Measurements from ENCODE around the gene GTF2H4.

Gene GTF2H4

GRCh38 chr6:30882759-30883684 lies 25.0 kb upstream of the GTF2H4 start:
- DNase-seq (ENCODE audit: low spot score), result no peak

DNA sequence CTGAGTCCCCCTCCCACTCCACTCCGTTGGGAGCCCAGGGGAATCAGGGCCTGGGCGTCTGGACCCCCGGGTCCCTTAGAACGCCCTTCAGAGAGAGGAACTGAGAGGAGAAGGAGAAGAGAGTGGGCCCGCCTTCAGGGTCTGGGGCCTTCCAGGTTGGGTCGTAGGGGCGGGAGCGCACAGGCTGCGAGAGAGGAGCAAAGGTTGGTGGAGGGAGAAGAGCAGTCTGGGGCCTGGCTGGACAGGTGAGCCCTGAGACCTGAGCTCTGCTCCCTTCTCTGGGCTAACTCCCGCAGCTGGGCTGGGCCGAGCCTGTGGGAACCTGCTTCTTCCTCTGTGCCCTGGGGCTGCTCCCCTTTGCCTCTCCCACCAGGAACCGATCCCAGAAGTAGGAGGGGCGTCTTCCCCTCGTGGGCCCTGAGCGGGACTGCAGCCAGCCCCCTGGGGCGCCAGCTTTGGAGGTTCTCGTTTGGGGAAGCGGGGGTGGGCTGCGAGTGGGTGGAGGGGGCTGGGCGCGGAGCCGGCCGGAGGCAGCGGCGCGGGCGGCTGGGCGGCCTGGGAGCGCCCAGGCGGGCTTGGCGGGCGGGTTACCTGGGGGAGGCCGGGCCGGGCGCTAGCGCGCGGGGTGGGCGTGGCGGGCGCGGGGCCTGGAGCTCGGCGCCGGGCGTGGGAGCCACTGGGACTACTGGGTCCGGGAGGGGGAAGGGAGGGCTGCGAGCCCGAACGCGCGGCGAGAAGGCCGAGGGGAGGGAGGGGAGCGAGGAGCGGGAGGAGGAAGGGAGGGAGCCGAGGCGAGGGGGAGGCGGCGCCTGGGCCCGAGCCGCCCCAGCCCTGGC lies 24.1 kb upstream of the GTF2H4 start, which contains the start of gene DDR1:
Gene DDR1, plus strand, starts transcription at position 835 of the 836 bp plus-strand sequence. CDS start 4,211 bp downstream, outside the sequence.
- DNase-seq (ENCODE audit: low spot score), result no peak

DNA sequence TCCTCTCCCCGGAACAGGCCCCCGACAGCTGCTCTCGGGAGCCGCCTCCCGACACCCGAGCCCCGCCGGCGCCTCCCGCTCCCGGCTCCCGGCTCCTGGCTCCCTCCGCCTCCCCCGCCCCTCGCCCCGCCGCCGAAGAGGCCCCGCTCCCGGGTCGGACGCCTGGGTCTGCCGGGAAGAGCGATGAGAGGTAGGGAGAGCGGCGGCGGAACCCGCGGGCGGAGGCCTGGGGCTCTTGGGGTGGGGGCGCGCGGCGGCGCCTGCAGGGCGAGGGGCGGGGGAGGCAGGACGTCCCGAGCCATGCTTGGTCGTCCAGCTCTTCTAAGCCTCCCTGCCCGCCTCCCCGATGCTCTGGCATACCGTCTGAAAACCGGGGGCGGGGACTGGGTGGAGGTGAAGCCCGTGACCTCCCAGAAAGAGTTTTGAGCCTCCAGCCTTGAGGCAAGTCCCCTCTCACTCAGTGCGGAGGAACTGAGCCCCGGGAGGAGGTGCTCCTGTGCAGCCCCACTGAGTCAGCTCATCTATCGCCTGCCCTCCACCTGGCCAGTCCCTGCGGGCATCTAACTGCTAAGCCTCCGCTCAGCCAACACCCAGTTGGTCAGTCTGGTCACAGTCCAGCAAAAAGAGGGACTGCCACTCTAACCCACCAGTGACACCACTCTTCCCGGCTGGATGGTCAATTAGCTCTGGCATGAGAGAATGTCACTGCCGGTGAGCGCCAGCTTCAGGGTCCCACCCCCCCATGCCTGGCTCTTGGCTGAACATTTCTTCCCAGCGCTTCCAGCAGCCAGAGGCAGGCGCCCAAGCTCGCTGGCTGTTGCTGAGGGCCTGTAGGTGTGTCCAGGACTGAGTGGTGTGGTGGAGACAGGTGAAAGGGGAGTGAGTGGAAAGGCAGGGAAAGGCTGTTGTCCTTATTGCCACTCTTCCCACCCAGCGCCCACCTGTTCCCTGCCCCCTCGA lies 23.2 kb upstream of the GTF2H4 start:
- no peak for DNase-seq (ENCODE audit: low spot score)

DNA sequence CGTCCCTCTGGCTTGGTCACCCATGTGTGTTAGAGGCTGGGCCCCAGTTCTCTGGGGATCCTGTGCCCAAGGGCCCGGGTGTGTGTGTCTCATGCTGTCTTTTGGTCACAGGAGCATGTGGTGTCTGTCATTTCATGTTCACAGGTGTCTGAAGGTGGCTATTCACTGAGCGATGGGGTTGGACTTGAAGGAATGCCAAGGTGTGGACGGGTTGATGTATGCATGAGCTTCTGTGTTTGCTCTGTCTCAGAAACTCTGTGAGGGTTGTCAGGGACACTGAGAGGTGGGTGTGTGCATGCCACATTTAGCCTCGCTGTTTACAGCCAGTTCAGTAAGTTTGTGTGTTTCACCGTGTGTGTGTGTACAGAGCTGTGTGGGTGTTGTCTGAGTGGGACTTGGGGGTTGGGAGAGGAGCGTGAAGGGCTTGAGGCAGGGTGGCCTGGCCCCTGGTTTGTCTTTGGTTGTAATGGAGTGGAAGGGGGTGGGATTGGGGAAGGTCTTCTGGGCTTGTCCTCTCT lies 22.5 kb upstream of the GTF2H4 start:
- DNase-seq (ENCODE audit: low spot score), result no peak

- DNase-seq (ENCODE audit: low spot score), result no peak
Measured at GRCh38 chr6:30885999-30886896, 21.8 kb upstream of the GTF2H4 start.

DNA sequence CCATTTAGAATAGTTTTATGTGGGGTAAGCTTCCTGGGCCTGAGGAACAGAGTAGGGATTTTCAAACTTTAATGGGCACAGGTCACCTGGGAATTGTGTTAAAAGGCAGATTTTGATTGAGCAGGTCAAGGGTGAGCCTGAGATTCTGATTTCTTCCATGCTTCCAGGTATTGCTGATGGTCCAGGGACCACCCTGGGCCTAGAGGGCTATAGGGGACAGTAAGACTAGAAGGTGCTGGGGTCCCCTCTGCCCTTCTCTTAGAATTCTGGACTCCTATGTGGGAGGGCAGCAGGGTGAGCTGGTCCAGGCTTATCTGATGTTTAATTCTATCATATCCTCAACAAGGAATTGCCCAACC lies 21.1 kb upstream of the GTF2H4 start:
- no peak for DNase-seq (ENCODE audit: low spot score)

GRCh38 chr6:30887901-30888815 lies 19.8 kb upstream of the GTF2H4 start:
- no peak for DNase-seq (ENCODE audit: low spot score)

GRCh38 chr6:30888816-30889495 lies 19.1 kb upstream of the GTF2H4 start:
- no peak for DNase-seq (ENCODE audit: low spot score)

DNA sequence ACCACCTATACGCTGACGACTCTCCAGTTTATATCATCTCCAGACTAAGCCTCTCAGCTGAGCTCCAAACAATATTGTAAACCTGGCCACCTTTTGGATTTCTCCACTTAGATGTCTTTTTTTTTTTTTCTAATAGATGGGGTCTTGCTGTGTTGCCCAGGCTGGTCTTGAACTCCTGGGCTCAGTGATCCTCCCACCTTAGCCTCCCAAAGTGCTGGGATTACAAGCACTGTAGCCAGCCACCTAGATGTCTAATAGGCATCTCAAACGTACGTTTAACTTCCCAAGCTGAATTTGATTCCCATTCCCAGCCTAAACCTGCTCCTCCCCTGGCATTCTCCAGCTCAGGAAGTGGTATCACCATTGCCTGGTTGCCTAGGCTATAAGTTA lies 18.5 kb upstream of the GTF2H4 start:
- DNase-seq (ENCODE audit: low spot score), result no peak

GRCh38 chr6:30889921-30890645 lies 17.9 kb upstream of the GTF2H4 start:
- DNase-seq (ENCODE audit: low spot score), result no peak

DNA sequence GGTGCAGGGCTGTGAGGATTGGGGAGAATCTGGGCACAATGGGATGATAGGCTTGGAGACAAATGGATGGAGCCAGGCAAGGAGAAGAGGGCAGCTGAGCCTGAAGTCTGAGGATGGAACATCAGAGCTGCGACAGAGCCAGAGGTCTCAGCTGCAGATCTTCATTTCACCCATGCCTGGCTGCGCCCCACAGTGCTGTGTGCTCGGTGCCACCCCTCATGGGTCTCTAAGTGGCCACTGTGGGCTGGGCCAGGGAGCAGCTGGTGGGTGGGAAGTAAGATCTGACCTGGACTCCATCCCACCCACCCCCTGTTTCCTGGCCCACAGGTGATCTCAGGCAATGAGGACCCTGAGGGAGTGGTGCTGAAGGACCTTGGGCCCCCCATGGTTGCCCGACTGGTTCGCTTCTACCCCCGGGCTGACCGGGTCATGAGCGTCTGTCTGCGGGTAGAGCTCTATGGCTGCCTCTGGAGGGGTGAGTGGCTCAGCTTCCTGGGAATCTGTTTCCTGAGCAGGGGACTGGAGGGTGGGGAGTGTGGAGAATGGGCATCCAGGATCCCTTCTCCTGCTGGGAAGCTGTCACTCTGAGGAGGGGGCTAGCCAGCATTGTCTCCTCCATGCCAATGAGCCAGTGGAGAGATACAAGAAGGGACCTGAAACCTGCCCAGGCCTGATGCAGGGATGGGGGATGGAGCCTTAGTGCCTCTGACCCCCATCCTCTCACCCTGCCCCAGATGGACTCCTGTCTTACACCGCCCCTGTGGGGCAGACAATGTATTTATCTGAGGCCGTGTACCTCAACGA lies 17.2 kb upstream of the GTF2H4 start:
- DNase-seq (ENCODE audit: low spot score), result no peak

DNA sequence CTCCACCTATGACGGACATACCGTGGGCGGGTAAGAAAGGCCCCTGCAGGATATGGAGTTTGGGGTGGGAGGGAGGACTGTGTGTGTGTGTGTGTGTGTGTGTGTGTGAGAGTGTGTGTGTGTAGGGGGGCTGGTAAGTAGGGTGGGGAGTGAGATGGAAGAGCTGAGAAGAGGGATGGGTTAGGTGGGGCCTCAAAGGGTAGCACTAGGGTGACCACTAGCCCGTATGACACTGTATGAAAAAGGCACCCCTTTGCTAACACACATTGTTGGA lies 16.6 kb upstream of the GTF2H4 start:
- DNase-seq (ENCODE audit: low spot score), result no peak

DNA sequence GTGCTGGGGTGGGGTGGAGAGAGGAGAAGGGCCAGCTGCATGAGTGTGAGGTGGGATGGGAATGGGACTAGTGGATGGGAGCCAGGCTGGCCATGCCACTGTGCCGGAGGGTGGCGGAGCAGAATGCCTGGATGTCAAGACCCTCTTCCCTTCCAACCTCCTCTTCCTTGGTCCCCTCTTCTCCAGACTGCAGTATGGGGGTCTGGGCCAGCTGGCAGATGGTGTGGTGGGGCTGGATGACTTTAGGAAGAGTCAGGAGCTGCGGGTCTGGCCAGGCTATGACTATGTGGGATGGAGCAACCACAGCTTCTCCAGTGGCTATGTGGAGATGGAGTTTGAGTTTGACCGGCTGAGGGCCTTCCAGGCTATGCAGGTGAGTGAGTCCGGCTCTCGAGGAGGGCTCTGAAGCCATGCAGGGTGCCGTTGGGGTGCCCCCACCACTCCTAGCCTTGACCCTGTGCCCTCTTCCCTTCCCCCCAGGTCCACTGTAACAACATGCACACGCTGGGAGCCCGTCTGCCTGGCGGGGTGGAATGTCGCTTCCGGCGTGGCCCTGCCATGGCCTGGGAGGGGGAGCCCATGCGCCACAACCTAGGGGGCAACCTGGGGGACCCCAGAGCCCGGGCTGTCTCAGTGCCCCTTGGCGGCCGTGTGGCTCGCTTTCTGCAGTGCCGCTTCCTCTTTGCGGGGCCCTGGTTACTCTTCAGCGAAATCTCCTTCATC lies 16.0 kb upstream of the GTF2H4 start:
- no peak for DNase-seq (ENCODE audit: low spot score)

DNA sequence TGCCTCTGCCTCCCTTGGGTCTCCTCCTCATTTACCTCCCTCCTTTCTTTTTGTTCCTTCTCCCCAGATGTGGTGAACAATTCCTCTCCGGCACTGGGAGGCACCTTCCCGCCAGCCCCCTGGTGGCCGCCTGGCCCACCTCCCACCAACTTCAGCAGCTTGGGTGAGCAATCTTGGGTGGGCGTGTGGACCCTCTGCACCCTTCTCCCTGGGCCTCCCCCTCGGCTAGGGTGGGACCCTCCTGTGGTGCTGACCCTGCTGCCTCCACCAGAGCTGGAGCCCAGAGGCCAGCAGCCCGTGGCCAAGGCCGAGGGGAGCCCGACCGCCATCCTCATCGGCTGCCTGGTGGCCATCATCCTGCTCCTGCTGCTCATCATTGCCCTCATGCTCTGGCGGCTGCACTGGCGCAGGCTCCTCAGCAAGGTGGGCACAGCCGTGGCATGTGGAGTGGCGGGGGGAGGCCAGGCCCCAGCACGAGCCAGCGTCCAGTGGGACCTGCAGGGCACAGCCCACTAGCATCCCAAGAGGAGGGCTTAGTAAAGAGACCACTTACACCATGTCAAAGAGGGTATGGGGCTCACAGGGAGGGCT lies 14.9 kb upstream of the GTF2H4 start:
- no peak for DNase-seq (ENCODE audit: low spot score)

- DNase-seq (ENCODE audit: low spot score), result no peak
Measured at GRCh38 chr6:30893666-30894065, 14.3 kb upstream of the GTF2H4 start.

DNA sequence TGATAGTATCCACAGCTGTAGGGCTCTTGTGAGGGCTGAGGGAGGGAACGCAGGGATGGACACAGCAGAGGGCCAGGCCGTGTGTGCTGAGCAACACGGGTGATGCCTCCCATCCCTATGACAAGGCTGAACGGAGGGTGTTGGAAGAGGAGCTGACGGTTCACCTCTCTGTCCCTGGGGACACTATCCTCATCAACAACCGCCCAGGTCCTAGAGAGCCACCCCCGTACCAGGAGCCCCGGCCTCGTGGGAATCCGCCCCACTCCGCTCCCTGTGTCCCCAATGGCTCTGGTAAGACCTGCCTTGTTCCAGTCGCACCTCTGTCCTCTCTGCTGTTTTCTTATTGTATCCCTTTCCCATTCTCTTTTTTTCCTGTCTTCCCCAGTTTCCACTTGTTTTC lies 13.6 kb upstream of the GTF2H4 start:
- no peak for DNase-seq (ENCODE audit: low spot score)

DNA sequence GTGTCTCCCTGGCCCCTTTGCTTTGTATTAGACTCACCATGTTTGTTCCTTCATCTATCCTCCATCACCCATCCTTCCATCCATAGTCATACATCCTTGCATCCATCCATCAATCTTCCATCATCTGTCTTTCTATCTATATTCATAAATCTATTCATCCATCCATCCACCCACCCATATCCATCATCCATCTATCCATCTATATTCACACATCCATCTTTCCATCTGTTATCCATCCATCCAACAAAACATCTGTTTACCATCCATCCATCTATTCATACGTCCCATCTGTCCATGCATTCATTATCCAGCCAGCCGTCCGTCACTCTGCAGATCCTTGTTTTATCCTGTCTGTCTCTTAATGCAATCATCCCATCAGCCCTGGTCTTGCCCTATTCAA lies 13.1 kb upstream of the GTF2H4 start:
- no peak for DNase-seq (ENCODE audit: low spot score)

All from hematopoietic multipotent progenitor cell treated with erythropoietin and hydrocortisone succinate and interleukin-3 and kit ligand, for 17 days (in vitro differentiated cells).